Mucosa of descending colon (tissue), 3 donors: ENCODE measurements around the gene LGI4. TPM values are rescaled to one million over a fixed set of nuclear protein-coding genes. Genes with fewer than 3 reads are reported as not detected.

Experiments
- ATAC-seq: fragments of 200-7000 bp; cut with Tn5 transposase; one replicate; pipeline ENCODE4 v1.9.1; 2020; ENCODE audit warnings: mild to moderate bottlenecking, moderate library complexity
- DNase-seq, 3 donors: peaks; one replicate each; pipeline ENCODE4 v3.0.0-alpha.2; 2020
- H3K36me3 ChIP-seq: fragments of 200-600 bp; one replicate; pipeline ENCODE4 v1.8.0; 2021; ENCODE audit warnings: low read depth, mild to moderate bottlenecking
- H3K4me1 ChIP-seq: fragments of 200-600 bp; one replicate; pipeline ENCODE4 v1.8.0; 2021; ENCODE audit warnings: low read depth, mild to moderate bottlenecking
- H3K4me3 ChIP-seq: fragments of 200-600 bp; one replicate; pipeline ENCODE4 v1.8.0; 2021; ENCODE audit warnings: mild to moderate bottlenecking
- H3K9me3 ChIP-seq: fragments of 200-600 bp; one replicate; pipeline ENCODE4 v1.8.0; 2021; ENCODE audit warnings: mild to moderate bottlenecking
- CTCF ChIP-seq: fragments of 200-600 bp; IDR thresholded peaks from one replicate; pipeline ENCODE4 v1.8.0; 2022; ENCODE audit warnings: antibody characterized with exemption, mild to moderate bottlenecking
- intact Hi-C, 2 donors: fragments of 100-400 bp; cut with DNase I in 1 of 2; cut with micrococcal nuclease in 1 of 2; formaldehyde crosslinking; loops; one replicate each; pipeline versions ENCODE4 v1.11.0 to v1.11.1; 2022; cut with DNase I, micrococcal nuclease
- total RNA-seq, 3 donors: library from RNA; stranded (reverse); fragmentation: NEBNext Ultra II Directional in 2 of 3; extraction: Animal tissue kit (Norgen Biotek cat#: 25700) in 2 of 3; gene quantifications; one replicate each; pipeline versions ENCODE4 v1.2.1 to v1.2.4, GENCODE V29; 2021 to 2023
- donor health status: DM: no; HTN: no; CAD: no; lungs with moderate emphysema.
- donor health status: DM: no; HTN: no; CAD: no.
- donor health status: DM: no; HTN: yes; CAD: no.

LGI4 gene
- total RNA-seq, 3 donors from 2014 or later = 14.1 to 38.8 (median 31.1) TPM

GRCh38 chr19:35122687-35123551 is 11.9 kb downstream of the LGI4 start:
- intact Hi-C loops = no loop called here
- no peak for TF ChIP-seq CTCF
- H3K36me3 ChIP-seq = peaks cover 3% of the 10 kb centered on the region
- DNase-seq (no peak), ATAC-seq (no peak)
- H3K4me1 ChIP-seq = peaks cover 59% of the 10 kb centered on the region
- no peak overlapping the region for H3K4me3 ChIP-seq
- H3K9me3 ChIP-seq = no peaks in the 10 kb centered on the region

DNA sequence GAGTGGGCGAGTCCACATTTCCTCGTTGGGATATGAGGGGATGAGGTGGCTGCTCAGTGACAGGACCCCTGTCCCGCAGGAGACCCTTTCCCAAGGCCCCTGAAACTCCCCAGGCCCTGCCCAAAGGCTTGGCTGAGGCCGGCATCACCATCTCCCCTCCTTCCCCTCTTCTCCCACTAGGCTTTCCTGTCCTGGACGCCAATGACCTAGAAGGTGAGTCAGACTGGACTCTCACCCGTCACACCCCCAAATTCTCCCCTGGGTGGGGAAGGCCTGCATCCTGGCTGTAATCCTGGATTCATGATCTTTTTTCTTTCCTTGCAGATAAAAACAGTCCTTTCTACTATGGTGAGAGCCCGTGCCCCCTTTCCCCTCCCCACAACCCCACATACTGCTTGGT is 14.0 kb downstream of the LGI4 start:
- Histone ChIP-seq H3K4me3 (no peak overlapping the region), H3K9me3 (no peaks in the 10 kb centered on the region), H3K36me3 (peaks cover 3% of the 10 kb centered on the region), H3K4me1 (peaks cover 45% of the 10 kb centered on the region)
- intact Hi-C loops = no loop called here
- DNase-seq = peak in 1 of 3 donors; percentile 51
- ATAC-seq = peak; percentile 27
- TF ChIP-seq CTCF = no peak

GRCh38 chr19:35120492-35120891 is 14.4 kb downstream of the LGI4 start:
- Histone ChIP-seq H3K9me3 (no peaks in the 10 kb centered on the region), H3K36me3 (peaks cover 3% of the 10 kb centered on the region), H3K4me1 (peaks cover 41% of the 10 kb centered on the region), H3K4me3 (no peak overlapping the region)
- DNase-seq (peak in 1 of 3 donors; percentile 65), ATAC-seq (peak; percentile 18)
- TF ChIP-seq CTCF = no peak
- intact Hi-C loops = no loop called here

- no peak for ATAC-seq
- TF ChIP-seq CTCF = no peak
- no peak for DNase-seq
- H3K4me3 ChIP-seq = no peak overlapping the region
- peaks cover 3% of the 10 kb centered on the region for H3K36me3 ChIP-seq
- intact Hi-C loops = no loop called here
- peaks cover 37% of the 10 kb centered on the region for H3K4me1 ChIP-seq
- no peaks in the 10 kb centered on the region for H3K9me3 ChIP-seq
Observed at GRCh38 chr19:35119578-35120155, 15.2 kb downstream of the LGI4 start.

DNA sequence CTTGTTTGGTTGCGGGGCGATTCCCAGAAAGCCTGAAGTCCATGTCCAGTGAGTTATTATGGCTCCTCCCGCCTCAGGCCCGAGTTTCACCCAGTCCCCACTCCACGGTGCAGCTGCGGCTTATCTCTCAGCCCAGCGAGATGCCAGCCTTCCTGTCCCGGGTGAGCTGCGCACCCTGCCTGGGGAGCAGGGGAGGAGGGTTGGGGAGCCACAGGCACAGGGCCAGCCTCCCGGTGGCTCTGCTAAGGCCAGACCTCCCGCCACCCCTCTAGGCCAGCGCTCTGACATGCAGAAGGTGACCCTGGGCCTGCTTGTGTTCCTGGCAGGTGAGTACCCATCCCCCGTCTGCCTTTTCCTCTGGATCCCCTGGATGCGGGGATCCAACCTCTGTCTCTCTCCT is 15.8 kb downstream of the LGI4 start:
- intact Hi-C loops = no loop called here
- no peak for TF ChIP-seq CTCF
- peaks cover 40% of the 10 kb centered on the region for H3K4me1 ChIP-seq

More for the DNA sequence above, 15.8 kb downstream of the LGI4 start:
- DNase-seq (peak in 1 of 3 donors; percentile 43), ATAC-seq (no peak)
- H3K36me3 ChIP-seq = peaks cover 3% of the 10 kb centered on the region
- no peaks in the 10 kb centered on the region for H3K9me3 ChIP-seq
- no peak overlapping the region for H3K4me3 ChIP-seq
